Endodermal cell (in vitro differentiated cells): Measurements from ENCODE around the gene ATRNL1. TPM values are rescaled to one million over a fixed set of nuclear protein-coding genes. Genes with fewer than 3 reads are reported as not detected.

Experiments used
- DNase-seq: peaks from one replicate; pipeline ENCODE4 v3.0.0-alpha.2; 2017
- H3K27ac ChIP-seq: 2 replicates; pipeline ENCODE4 v1.5.1; 2013; ENCODE audit warnings: mild to moderate bottlenecking, low read depth, low read length, moderate library complexity
- H3K27me3 ChIP-seq: 2 replicates; pipeline ENCODE4 v1.6.1; 2013; ENCODE audit warnings: mild to moderate bottlenecking, low read length, moderate library complexity; ENCODE audit not compliant: insufficient read depth, control insufficient read depth, poor library complexity, severe bottlenecking
- H3K36me3 ChIP-seq: 2 replicates; pipeline ENCODE4 v1.7.0; 2013; ENCODE audit warnings: mild to moderate bottlenecking, low read length, moderate library complexity; ENCODE audit not compliant: control insufficient read depth, insufficient read depth
- H3K4me1 ChIP-seq: one replicate; pipeline ENCODE4 v1.7.0; 2013; ENCODE audit warnings: low read length; ENCODE audit not compliant: control insufficient read depth, insufficient read depth
- H3K4me3 ChIP-seq: 2 replicates; pipeline ENCODE4 v1.5.1; 2013; ENCODE audit warnings: mild to moderate bottlenecking, low read length, moderate library complexity
- H3K9ac ChIP-seq: 2 replicates; pipeline ENCODE4 v1.6.1; 2013; ENCODE audit warnings: mild to moderate bottlenecking, low read length, moderate library complexity; ENCODE audit not compliant: poor library complexity, severe bottlenecking; ENCODE audit errors: extremely low read depth
- H3K9me3 ChIP-seq: 2 replicates; pipeline ENCODE4 v1.6.1; 2013; ENCODE audit warnings: mild to moderate bottlenecking, low read length, moderate library complexity; ENCODE audit not compliant: control insufficient read depth
- H3K27ac Mint-ChIP-seq: 2 replicates; pipeline ENCODE4 v1.8.0; 2020; ENCODE audit warnings: mixed read lengths
- H3K27me3 Mint-ChIP-seq: 2 replicates; pipeline ENCODE4 v1.8.0; 2021; ENCODE audit warnings: mild to moderate bottlenecking, mixed read lengths; ENCODE audit not compliant: insufficient read depth
- H3K36me3 Mint-ChIP-seq: 2 replicates; pipeline ENCODE4 v1.8.0; 2020; ENCODE audit warnings: low read depth, mixed read lengths
- H3K4me1 Mint-ChIP-seq: 2 replicates; pipeline ENCODE4 v1.8.0; 2020; ENCODE audit warnings: mixed read lengths
- H3K4me3 Mint-ChIP-seq: 2 replicates; pipeline ENCODE4 v1.8.0; 2020; ENCODE audit warnings: mild to moderate bottlenecking, moderate library complexity, mixed read lengths
- H3K9me3 Mint-ChIP-seq: 2 replicates; pipeline ENCODE4 v1.8.0; 2020; ENCODE audit warnings: mild to moderate bottlenecking, mixed read lengths
- CTCF ChIP-seq: fragments of 200-600 bp; sonication (generic); conservative IDR thresholded peaks from 2 replicates; pipeline ENCODE4 v1.5.0; 2021; ENCODE audit warnings: antibody characterized with exemption, mild to moderate bottlenecking
- WGBS, 2 experiments: methylation state at CpG; one replicate each; pipeline versions ENCODE4 v1.1.5 to v1.1.7; 2013; ENCODE audit warnings: missing lambda C conversion rate in 2 of 2, mixed read lengths in 1 of 2; ENCODE audit not compliant: insufficient coverage in 1 of 2, insufficient read length in 1 of 2; 5-methylcytosine and 5-hydroxymethylcytosine counted together
- total RNA-seq, 2 donors: library from RNA; stranded (reverse); fragmentation: NEBNext Ultra II Directional in 1 of 2; extraction: Animal tissue kit (Norgen Biotek cat#: 25700) in 1 of 2; gene quantifications; 2 replicates in 1 of 2; 3 replicates in 1 of 2; pipeline ENCODE4 v1.2.1, GENCODE V29; 2021

ATRNL1 gene
- total RNA-seq, 2 donors from 2014 or later = 8.0 to 9.0 TPM

DNA sequence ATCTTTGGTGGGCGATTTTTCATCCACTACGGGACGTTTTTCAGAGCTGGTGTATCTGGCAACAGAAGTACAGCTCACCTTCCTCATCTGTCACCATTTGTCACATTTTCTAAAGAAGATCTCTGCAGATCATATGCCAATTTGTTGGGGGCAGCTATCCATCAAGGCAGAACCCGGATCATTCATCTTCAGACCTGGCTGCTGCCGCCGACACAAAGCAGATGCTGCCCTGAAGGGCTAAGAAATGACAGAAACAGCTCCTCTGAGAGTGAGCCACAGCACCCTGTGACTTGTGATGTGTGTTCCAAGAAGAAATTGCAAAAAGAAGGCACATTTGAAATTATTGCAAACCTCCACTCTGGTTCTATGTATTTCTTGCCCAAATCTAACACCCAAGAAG is 888.9 kb downstream of the ATRNL1 start:
- H3K9ac ChIP-seq = no peak overlapping the region
- H3K4me3 ChIP-seq = no peak overlapping the region
- no peak for TF ChIP-seq CTCF
- Mint-ChIP-seq H3K27ac (no peak overlapping the region), H3K36me3 (no peaks in the 10 kb centered on the region), H3K4me1 (peaks cover 18% of the 10 kb centered on the region), H3K9me3 (peaks cover 6% of the 10 kb centered on the region), H3K4me3 (no peak overlapping the region), H3K27me3 (peaks cover 45% of the 10 kb centered on the region)
- no peak overlapping the region for H3K27ac ChIP-seq
- H3K9me3 ChIP-seq = peaks cover 3% of the 10 kb centered on the region
- no peak for DNase-seq
- H3K4me1 ChIP-seq = peaks cover 5% of the 10 kb centered on the region
- WGBS, 2 experiments = 92 to 96% methylated on average over 6 of the region's 6 CpGs
- no peaks in the 10 kb centered on the region for H3K36me3 ChIP-seq
- peaks cover 32% of the 10 kb centered on the region for H3K27me3 ChIP-seq

DNA sequence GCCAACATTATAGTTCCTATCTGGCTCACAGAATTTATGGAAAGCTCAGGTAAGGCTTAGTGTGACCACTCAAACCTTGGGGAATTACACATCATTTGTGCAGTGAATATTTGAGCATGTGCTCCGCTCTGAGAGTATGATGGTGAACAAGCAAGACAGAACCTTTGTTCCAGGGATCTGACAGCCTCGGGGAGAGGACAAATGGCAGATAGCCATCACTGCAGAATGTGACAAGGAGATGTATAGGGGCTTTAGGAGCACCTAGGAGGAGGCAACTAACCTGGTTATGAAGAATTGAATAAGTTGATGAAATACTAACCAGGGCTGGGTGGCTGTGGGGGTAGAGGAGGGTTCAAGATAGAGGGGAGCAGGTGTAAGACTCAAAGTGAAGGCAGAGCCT is 889.4 kb downstream of the ATRNL1 start:
- Histone ChIP-seq H3K9ac (no peak overlapping the region), H3K36me3 (no peaks in the 10 kb centered on the region), H3K4me1 (peaks cover 3% of the 10 kb centered on the region), H3K27me3 (peaks cover 29% of the 10 kb centered on the region), H3K4me3 (no peak overlapping the region), H3K27ac (no peak overlapping the region), H3K9me3 (peaks cover 5% of the 10 kb centered on the region)
- no peak for TF ChIP-seq CTCF
- DNase-seq = no peak
- H3K27ac Mint-ChIP-seq = no peak overlapping the region
- peaks cover 14% of the 10 kb centered on the region for H3K4me1 Mint-ChIP-seq
- WGBS, 2 experiments = 92 to 100% methylated on average over 2 of the region's 2 CpGs
- no peak overlapping the region for H3K4me3 Mint-ChIP-seq
- H3K27me3 Mint-ChIP-seq = peaks cover 41% of the 10 kb centered on the region
- H3K36me3 Mint-ChIP-seq = no peaks in the 10 kb centered on the region
- H3K9me3 Mint-ChIP-seq = peaks cover 9% of the 10 kb centered on the region

DNA sequence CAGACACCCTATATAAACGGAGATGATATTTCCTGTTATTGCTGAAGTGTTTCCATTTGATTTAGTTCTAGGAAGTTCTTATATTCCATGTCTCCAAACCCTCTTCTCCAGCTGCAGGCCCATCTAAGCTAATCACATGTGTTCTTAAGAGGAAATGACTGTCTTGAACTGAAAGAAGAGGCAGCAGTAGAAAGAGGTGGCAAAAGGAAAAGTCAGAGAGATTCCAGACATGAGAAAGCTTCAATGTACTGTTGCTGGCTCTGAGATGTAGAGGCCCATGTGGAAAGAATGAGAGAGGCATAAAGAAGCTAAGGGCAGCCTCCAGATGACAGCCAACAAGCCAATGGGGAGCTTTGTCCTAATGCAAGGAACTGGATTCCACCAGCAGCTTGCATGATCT is 892.6 kb downstream of the ATRNL1 start:
- Mint-ChIP-seq H3K27me3 (peaks cover 23% of the 10 kb centered on the region), H3K4me3 (no peak overlapping the region), H3K9me3 (peaks cover 9% of the 10 kb centered on the region), H3K36me3 (no peaks in the 10 kb centered on the region), H3K4me1 (peaks cover 6% of the 10 kb centered on the region), H3K27ac (no peak overlapping the region)
- no peak for DNase-seq
- H3K36me3 ChIP-seq = no peaks in the 10 kb centered on the region
- H3K4me1 ChIP-seq = no peaks in the 10 kb centered on the region
- H3K9ac ChIP-seq = no peak overlapping the region
- TF ChIP-seq CTCF = no peak
- H3K27me3 ChIP-seq = peaks cover 16% of the 10 kb centered on the region
- no peak overlapping the region for H3K4me3 ChIP-seq
- WGBS, 2 experiments = 93 to 100% methylated on average over 1 of the region's 1 CpG
- H3K9me3 ChIP-seq = peaks cover 5% of the 10 kb centered on the region
- H3K27ac ChIP-seq = no peak overlapping the region
